ENCODE results near the gene AGBL3.
"Not testable (repeated sequence)": the region's sequence is repeated elsewhere in the genome, so short reads cannot be mapped to it uniquely, and the experiment has no call there.

AGBL3 gene

DNA sequence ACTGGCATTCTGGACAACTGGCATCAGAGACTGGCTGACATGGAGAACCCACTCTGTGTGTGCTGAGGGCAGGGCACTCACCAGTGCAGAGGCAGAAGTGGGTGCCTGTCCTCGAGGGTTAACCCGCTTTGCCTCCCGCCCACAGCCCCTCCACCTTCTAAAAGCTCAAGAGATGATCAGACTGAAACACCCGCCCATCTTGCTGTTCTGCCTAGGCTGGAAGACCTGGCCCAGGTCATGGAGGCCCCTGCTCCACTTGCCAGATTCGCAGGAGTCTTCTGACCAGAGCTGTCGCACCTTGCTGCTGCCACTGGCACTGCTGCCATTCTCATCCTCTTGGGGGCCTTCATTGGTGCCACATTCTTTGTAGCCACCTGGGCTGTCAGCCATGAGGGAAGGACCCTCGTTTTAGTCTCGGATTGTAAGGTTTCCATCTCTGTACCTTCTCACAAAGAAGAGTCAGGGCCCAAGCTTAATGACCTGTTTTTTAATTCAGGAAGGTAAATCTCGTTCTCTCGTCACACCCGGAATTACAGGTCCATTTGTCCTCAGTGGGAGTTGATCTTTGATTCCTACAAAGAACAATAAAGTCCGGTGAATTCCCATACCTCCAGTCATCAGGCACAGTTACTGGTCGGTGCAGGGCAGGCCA lies 182.3 kb downstream of the AGBL3 start:
- no peak for DNase-seq (ENCODE audit: low read depth)

DNA sequence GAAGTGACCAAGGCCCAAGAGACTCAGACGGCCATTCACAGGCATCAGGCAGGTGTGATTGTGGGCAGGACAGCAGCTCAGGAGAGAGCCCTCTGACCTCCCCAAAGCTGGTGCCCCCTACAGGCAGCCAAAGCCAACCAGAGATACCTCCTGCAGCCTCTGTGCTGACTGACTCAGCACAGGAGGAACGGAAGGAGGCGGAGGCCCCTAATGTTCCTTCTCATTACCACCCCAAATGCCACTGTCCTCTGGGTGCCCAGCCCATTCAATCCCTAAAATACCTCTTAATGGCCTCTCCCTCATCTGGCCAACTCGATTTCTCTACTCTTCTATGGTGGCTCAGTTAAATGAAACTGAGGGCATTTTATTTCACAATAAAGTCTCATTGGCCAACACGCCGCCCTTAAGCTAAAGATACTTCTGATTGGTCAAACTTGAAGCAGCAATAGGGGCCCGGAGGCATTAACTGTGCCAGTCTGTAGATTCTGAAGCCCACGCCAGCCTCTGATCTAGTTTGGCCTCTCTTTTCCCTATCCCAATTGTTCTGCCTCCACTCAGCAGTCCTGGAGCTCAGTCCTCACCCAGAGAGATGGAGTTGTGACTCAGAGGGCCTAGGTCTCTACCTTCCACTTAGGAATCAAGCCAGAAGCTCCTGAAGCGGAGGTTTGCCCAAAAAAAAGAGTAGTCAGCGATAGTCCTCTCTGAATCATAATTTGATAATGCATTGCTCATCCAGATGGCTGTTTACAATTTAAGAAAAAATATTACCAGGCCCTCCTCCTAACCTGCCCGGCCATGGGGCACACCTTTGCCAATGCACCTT lies 183.0 kb downstream of the AGBL3 start:
- no peak for DNase-seq (ENCODE audit: low read depth)

- DNase-seq (ENCODE audit: low read depth): no peak
These were observed 183.6 kb downstream of the AGBL3 start for GRCh38 chr7:135169964-135170273.

DNA sequence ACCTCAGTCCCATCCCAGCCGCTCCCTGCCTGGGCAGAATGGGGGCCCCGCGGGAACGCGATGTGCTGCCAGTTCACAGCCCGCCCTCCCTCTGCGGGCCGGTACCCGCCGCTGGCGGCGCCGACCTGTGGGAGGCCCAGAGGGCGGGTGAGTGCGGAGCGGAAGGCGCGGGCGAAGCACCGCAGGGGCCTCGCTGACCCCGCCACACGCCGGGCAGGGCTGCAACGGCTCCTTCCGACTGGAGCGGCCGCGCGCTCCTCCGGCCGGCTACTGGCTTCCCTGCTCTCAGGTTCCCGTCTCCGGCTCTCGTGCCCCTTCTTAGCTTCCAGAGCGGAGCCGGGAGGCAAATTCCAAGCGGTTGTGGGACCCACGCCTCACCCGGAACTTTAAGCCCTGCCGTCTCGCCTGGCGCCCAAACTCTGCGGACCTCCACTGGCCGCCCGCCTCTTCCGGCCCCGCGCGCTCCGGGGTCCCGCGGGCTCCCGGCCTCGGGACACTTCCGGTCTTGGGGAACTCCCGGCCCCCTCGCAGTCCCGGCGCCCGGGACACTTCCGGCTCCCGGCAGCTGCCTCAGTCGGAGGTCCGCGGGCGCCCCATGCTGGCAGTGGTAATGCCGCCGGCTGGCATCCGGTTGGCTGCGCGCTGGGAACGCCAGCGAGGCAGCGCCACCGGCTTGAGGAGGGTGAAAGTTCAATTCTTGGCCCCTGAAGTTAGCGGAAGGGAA lies 184.1 kb downstream of the AGBL3 start, which contains the start of gene CYREN:
TSS of gene CYREN (minus strand) at position 434 of the 724 bp plus-strand sequence. CDS start 1,785 bp downstream, outside the sequence.
- peak; percentile 91 for DNase-seq (ENCODE audit: low read depth)

- not testable (repeated sequence) for DNase-seq (ENCODE audit: low read depth)
These were observed 184.7 kb downstream of the AGBL3 start for GRCh38 chr7:135170998-135171481.

GRCh38 chr7:135171581-135172291 lies 185.4 kb downstream of the AGBL3 start:
- not testable (repeated sequence) for DNase-seq (ENCODE audit: low read depth)

- DNase-seq (ENCODE audit: low read depth): not testable (repeated sequence)
These were observed 187.6 kb downstream of the AGBL3 start for GRCh38 chr7:135173916-135174315.

GRCh38 chr7:135174941-135175340 lies 188.6 kb downstream of the AGBL3 start:
- no peak for DNase-seq (ENCODE audit: low read depth)

GRCh38 chr7:135175931-135176330 lies 189.6 kb downstream of the AGBL3 start:
- DNase-seq (ENCODE audit: low read depth): no peak

DNA sequence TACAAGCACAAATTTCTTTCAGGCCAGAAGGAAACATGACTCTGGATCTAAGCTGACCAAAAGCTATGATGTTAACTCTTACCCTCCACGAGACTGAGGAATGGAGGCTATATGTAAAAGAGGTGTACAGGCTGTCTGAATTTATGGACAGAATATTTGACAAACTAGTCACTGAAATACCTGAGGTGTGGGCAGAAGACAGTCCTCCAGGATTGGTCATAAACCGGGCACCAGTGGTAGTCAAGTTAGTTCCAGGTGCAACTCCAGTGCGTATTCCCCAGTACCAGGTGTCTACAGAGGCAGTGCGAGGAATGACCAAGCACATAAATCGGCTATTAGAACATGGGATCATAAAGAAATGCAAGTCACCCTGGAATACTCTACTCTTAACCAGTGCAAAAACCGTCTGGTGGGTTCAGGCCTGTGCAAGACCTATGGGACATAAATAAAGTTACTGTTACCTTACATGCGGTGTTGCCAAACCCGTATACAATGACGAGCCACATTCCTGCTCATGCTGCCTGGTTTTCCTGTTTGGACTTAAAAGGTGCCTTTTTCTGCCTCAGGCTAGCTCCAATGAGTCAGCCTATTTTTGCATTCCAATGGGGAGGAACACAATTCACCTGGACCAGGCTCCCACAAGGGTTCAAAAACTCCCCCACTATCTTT lies 190.9 kb downstream of the AGBL3 start:
- no peak for DNase-seq (ENCODE audit: low read depth)

GRCh38 chr7:135178364-135178763 lies 192.1 kb downstream of the AGBL3 start:
- DNase-seq (ENCODE audit: low read depth): no peak

GRCh38 chr7:135179321-135179925 lies 193.1 kb downstream of the AGBL3 start:
- no peak for DNase-seq (ENCODE audit: low read depth)

- DNase-seq (ENCODE audit: low read depth): no peak
These were observed 193.8 kb downstream of the AGBL3 start for GRCh38 chr7:135180122-135180521.

- DNase-seq (ENCODE audit: low read depth): no peak
These were observed 195.1 kb downstream of the AGBL3 start for GRCh38 chr7:135181261-135181928.

DNA sequence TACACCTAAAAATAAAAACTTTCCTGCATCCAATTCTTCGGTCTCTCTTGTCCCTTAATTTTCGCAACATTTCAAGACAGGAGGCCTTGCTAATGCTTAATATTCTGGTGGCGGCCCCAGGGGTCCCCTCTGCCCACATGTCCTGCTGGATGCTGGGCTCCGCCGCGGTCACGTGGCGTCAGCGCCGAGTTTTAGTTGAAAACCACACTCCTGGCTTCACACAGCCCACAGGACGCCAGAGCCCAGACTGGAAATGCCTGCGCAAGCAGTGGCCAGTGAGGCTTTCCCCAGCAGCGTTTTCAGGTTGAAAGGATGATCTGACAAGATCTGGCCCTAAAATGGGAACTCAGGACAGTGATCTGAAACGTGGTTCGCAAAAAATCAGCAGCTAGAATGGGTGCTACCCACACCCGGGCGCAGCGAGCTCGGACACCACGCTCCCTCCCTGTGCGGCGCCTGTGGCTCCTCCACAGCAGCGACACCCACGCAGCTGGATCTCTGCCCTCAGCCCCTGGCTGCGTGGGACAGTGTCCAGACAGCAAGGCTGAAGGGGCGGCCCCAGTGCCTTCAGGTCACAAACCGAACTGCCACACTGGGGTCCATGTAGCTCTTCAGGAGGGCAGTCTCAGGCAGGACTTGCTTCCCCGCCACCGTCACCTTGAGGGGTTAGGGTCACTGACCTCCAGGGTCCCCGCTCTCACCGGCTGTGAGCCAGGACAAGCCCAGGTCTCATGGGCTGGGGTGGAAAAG lies 195.8 kb downstream of the AGBL3 start:
- no peak for DNase-seq (ENCODE audit: low read depth)

DNA sequence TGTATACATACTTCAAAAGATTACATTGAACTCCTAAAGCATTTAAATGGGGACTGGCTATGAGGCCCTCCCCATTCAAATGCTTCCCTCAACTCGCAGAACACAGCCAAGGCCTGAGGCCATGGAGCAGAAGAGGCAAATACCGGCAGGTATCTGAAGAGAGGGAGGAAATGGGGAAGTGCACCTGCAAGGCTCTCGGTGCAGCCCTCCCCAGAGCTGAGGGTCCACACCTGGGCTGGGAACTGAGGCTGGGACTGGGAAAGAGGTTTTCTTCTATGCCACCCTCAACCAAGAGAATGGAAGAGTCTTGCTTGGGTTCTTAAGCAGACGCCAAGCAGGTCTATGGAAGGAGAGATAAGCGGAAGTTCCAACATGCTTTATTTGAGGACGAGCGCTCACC lies 197.2 kb downstream of the AGBL3 start:
- no peak for DNase-seq (ENCODE audit: low read depth)

- DNase-seq (ENCODE audit: low read depth): no peak
These were observed 198.0 kb downstream of the AGBL3 start for GRCh38 chr7:135184254-135184841.
